Measurements from ENCODE around the gene WDR33. TPM values are rescaled to one million over a fixed set of nuclear protein-coding genes. Genes with fewer than 3 reads are reported as not detected.

Gene WDR33
- total RNA-seq, 1 donor from 2014 or later = 54.7 TPM

- H3K4me1 Mint-ChIP-seq (ENCODE audit: unreplicated experiment) = peaks cover 13% of the 10 kb centered on the region
- TF ChIP-seq CTCF (conservative IDR thresholded peaks at IDR 0.05) = no peak
- H3K4me3 Mint-ChIP-seq = no peak overlapping the region
- no peaks in the 10 kb centered on the region for H3K9me3 Mint-ChIP-seq
- DNase-seq (ENCODE audit: extremely low spot score, unreplicated experiment) = no peak
- H3K27ac Mint-ChIP-seq = no peak overlapping the region
- H3K36me3 Mint-ChIP-seq = peaks cover 23% of the 10 kb centered on the region
- no peaks in the 10 kb centered on the region for H3K27me3 Mint-ChIP-seq
These were observed 41.4 kb upstream of the WDR33 start for GRCh38 chr2:127852388-127852787.

GRCh38 chr2:127847931-127848330, 37.0 kb upstream of the WDR33 start:
- no peak for DNase-seq (ENCODE audit: extremely low spot score, unreplicated experiment)
- Mint-ChIP-seq H3K27ac (no peak overlapping the region), H3K36me3 (peaks cover 37% of the 10 kb centered on the region), H3K4me1 (ENCODE audit: unreplicated experiment) (no peaks in the 10 kb centered on the region), H3K27me3 (no peaks in the 10 kb centered on the region), H3K4me3 (no peak overlapping the region), H3K9me3 (no peaks in the 10 kb centered on the region)
- no peak for TF ChIP-seq CTCF (conservative IDR thresholded peaks at IDR 0.05)

- Mint-ChIP-seq H3K27me3 (no peaks in the 10 kb centered on the region), H3K36me3 (peaks cover 28% of the 10 kb centered on the region), H3K4me1 (ENCODE audit: unreplicated experiment) (no peaks in the 10 kb centered on the region), H3K27ac (no peak overlapping the region), H3K9me3 (no peaks in the 10 kb centered on the region), H3K4me3 (no peak overlapping the region)
- DNase-seq (ENCODE audit: extremely low spot score, unreplicated experiment) = no peak
- TF ChIP-seq CTCF (conservative IDR thresholded peaks at IDR 0.05) = no peak
These were observed 34.0 kb upstream of the WDR33 start for GRCh38 chr2:127844973-127845372.

GRCh38 chr2:127843677-127844076, 32.7 kb upstream of the WDR33 start:
- H3K27ac Mint-ChIP-seq = no peak overlapping the region
- no peaks in the 10 kb centered on the region for H3K27me3 Mint-ChIP-seq
- no peak for TF ChIP-seq CTCF (conservative IDR thresholded peaks at IDR 0.05)
- peaks cover 20% of the 10 kb centered on the region for H3K36me3 Mint-ChIP-seq
- no peak overlapping the region for H3K4me3 Mint-ChIP-seq
- no peaks in the 10 kb centered on the region for H3K4me1 Mint-ChIP-seq (ENCODE audit: unreplicated experiment)
- H3K9me3 Mint-ChIP-seq = no peaks in the 10 kb centered on the region
- no peak for DNase-seq (ENCODE audit: extremely low spot score, unreplicated experiment)

- Mint-ChIP-seq H3K36me3 (peaks cover 11% of the 10 kb centered on the region), H3K27me3 (no peaks in the 10 kb centered on the region), H3K27ac (no peak overlapping the region), H3K9me3 (no peaks in the 10 kb centered on the region), H3K4me1 (ENCODE audit: unreplicated experiment) (no peaks in the 10 kb centered on the region), H3K4me3 (no peak overlapping the region)
- no peak for TF ChIP-seq CTCF (conservative IDR thresholded peaks at IDR 0.05)
- no peak for DNase-seq (ENCODE audit: extremely low spot score, unreplicated experiment)
These were observed 30.7 kb upstream of the WDR33 start for GRCh38 chr2:127841466-127842178.
